ENCODE data around the gene MYL6.

Gene MYL6

DNA sequence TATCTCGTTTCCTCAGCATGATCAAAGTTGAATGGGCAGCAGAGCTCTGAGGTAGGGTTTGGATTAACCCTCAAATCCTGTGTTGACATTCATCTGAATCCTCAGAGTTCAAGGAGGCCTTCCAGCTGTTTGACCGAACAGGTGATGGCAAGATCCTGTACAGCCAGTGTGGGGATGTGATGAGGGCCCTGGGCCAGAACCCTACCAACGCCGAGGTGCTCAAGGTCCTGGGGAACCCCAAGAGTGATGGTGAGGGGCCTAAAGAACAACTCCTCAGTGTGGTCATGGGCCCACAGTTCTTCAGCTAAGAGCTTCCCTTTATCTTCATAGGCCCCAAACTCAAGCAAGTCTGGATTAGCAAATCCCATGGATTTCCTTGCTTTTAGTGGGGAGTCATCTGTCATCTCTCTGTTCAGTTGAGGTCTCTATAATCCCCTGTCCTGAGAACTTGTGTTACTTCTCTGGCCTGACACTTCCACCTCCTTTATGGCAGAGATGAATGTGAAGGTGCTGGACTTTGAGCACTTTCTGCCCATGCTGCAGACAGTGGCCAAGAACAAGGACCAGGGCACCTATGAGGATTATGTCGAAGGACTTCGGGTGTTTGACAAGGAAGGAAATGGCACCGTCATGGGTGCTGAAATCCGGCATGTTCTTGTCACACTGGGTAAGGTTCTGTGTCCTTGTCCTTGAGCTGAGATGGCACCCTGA is 1.5 kb downstream of the MYL6 start:
- peak overlapping the region; percentile 87 to 99 for H3K27ac Mint-ChIP-seq
- no peaks in the 10 kb centered on the region for H3K27me3 Mint-ChIP-seq
- ATAC-seq (no peak), DNase-seq (no peak)
- no peaks in the 10 kb centered on the region for H3K9me3 Mint-ChIP-seq
- H3K4me1 Mint-ChIP-seq, result peaks cover 55% of the 10 kb centered on the region
- peak overlapping the region; percentile 87 to 96 for H3K4me3 Mint-ChIP-seq

DNA sequence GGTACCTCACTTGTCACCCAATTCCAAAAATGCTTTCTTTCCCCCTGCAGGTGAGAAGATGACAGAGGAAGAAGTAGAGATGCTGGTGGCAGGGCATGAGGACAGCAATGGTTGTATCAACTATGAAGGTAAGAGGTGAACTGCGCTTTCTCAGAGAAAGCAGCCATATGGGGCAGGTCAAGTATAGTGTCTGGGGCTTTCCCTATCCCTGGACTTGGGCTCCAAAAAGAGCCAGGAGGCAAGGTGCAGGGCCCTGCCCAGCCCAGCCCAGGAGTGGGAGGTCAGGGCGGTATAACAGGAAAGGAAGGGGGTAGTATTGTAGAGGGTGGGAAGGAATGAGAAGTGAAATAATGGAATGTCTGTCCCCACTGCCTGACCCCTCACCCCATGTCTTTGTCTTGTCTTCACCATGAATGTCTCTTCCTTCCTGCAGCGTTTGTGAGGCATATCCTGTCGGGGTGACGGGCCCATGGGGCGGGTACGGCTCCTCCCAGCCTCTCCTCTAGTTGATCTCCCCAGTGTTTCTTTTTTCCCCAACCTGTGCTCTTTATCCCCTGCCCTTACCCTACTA is 2.1 kb downstream of the MYL6 start:
- Mint-ChIP-seq H3K9me3 (no peaks in the 10 kb centered on the region), H3K4me1 (peaks cover 55% of the 10 kb centered on the region), H3K4me3 (peak overlapping the region; percentile 87 to 96), H3K27me3 (no peaks in the 10 kb centered on the region), H3K27ac (peak overlapping the region; percentile 86 to 99)
- peak; percentile 52 for ATAC-seq
- DNase-seq, result peak in 1 of 2 donors; percentile 50

DNA sequence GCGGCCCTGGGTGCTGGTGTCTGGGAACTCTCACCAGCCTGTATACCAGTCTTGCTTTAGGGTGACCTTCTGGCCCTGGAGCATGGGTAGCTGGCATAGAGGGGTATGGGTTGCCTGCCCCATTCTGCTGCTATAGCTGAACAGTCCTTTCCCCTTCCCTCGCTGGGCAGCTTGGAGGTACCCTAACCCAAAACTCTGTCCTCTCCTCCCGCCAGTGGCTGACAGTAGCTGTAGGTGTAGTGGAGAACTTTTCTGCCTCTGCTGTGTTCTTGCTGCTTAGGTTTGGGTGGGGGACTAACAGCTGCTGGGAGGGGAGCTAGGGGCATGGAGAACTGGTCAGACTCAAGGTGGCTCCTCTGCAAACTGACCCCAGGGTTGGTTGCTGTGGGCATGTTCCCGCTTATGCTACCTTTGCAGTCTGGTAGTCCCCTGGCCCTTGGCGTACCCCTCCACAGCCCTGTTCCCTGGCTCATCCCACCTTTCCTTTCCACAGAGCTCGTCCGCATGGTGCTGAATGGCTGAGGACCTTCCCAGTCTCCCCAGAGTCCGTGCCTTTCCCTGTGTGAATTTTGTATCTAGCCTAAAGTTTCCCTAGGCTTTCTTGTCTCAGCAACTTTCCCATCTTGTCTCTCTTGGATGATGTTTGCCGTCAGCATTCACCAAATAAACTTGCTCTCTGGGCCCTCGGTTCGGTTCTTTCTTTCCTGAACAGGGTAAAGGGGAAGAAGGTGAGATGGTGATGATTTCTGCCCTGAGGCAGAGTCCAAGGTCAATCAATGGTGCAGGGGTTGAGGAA is 2.9 kb downstream of the MYL6 start:
- DNase-seq (no peak), ATAC-seq (no peak)
- H3K4me3 Mint-ChIP-seq, result peak overlapping the region; percentile 87 to 96
- no peaks in the 10 kb centered on the region for H3K9me3 Mint-ChIP-seq
- H3K27ac Mint-ChIP-seq, result peak overlapping the region; percentile 77 to 99
- H3K4me1 Mint-ChIP-seq, result peaks cover 50% of the 10 kb centered on the region
- H3K27me3 Mint-ChIP-seq, result no peaks in the 10 kb centered on the region

DNA sequence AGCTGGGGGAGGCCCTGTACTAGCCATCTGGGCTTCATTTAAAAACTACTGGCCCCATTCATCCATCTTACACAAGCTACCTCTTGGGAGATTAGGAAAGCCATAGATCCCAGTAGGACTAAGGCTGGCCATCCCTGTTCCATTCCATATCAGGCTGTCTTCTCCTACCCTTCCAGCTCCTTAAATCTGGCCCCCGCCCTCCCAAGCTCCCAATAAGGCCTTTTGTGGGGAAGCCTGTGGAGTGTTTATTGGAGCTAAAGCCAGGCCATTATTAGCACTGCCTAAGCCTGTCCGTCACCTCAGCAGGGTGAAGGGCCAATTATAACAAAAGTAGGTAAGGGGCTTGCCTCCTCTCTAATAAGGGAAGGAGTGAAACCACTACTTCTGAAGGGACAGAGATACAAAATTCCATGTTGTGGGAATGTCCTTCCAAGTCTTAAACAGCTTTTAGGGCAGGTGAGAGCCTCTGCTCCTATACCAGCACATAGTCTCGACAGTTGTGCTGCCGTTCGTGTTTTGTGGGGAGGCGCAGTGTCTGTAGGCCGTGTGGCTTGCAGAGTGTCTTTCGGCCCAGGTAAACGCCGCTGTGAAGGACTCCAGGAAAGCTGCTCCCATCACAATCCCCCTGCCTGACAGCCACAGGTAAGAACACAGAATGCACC is 3.7 kb downstream of the MYL6 start:
- Mint-ChIP-seq H3K27me3 (no peaks in the 10 kb centered on the region), H3K27ac (peak overlapping the region; percentile 28 to 77), H3K4me3 (peak overlapping the region; percentile 47 to 96), H3K4me1 (peaks cover 50% of the 10 kb centered on the region), H3K9me3 (no peaks in the 10 kb centered on the region)
- no peak for DNase-seq
- ATAC-seq, result no peak

DNA sequence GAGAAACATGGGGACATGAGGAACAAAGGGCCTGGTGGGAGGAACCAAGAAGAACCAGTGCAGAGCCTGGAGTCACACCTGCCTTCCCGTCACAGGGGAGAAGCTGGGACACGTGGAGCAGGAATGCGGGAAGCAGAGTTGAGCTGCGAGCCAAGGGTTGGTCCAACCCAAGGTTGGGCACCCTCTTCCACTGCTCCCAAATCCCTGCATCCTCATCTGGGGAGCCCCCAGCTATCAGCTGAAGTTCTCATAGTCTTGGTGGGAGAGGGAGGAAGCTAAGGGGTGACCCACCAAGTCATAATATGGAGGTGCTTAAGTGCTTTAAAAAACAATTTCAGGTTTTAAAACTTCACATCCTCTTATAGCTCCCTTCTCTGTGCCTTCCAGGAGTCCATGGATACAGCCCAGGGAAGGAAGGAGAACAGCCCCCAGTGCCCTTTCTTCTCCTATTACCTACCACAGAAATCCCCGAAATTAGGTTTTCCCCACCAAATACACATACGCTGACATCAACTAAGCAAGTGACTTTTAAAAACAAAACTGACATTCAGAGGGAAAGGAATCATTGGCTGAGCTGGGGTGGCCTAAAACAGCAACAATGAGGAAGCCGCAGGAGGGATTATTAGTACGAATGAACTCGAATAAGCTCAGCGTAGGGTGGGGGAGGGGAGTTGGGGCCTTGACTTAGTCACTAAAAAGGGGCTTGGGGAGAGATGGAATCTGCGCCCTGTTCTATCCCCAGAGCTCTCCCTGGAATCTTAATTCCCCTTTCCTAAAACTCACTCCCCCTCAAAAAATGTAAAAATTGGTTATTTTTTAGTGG is 4.5 kb downstream of the MYL6 start:
- peaks cover 41% of the 10 kb centered on the region for H3K4me1 Mint-ChIP-seq
- H3K27ac Mint-ChIP-seq, result no peak overlapping the region
- no peaks in the 10 kb centered on the region for H3K9me3 Mint-ChIP-seq
- no peaks in the 10 kb centered on the region for H3K27me3 Mint-ChIP-seq
- ATAC-seq, result no peak
- no peak for DNase-seq
- no peak overlapping the region for H3K4me3 Mint-ChIP-seq

DNA sequence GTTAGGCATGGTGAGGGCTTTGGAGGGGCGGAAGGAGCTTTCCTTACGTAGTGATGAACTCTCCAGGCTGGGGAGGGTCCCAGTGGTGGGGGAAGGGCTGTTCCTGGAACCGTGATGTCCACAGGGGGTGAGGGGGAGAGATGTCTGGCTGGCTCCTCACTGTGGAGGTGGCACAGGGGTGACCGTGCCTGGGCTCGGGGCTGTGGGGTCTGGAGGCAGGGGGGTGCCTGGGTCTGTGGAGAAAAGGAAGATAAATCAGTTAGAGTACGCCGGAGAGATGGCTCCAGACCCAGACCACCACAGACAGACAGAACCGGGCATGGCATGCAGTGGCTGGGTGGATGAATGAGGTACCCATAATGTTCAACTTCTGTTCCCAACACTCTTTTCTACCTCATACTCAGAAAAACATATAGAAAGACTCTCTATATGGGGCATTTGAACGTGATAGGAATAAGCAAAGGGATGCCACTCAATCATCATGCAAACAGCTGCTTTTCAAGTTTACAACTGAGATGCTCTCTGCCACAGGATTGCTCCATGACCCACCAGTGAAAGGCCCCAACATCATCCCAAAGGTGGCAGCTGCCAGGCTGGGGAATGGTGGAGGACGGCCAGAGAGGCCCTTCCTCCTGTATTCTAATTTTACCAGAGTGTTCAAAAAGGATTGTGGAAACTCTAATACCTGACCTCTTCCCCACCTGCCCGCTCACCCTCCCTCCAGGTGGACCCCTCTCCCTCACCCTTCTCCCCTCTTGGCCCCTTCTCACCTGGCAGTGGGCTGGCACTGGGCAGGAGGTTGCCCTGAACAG is 5.6 kb downstream of the MYL6 start:
- no peak overlapping the region for H3K4me3 Mint-ChIP-seq
- DNase-seq (no peak), ATAC-seq (no peak)
- no peaks in the 10 kb centered on the region for H3K27me3 Mint-ChIP-seq
- no peaks in the 10 kb centered on the region for H3K9me3 Mint-ChIP-seq
- peaks cover 41% of the 10 kb centered on the region for H3K4me1 Mint-ChIP-seq
- no peak overlapping the region for H3K27ac Mint-ChIP-seq

DNA sequence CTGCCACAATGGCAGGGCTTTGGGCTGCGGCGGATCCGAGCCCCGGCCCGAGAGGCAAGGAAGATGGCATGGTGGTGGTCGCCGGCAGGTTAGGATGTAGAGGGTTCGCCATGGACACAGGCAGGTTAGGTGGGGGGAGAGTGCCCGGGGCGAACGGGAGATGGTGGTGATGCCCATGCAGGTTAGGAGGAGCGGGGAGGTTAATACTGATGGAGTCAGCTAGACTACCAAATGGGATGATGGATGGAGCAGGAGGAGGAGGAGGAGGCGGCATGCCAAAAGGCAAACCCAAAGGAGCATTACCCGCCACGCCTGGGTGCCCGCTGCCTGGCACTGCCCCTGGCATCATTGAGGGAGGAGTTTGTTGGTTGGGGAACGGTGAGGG is 6.2 kb downstream of the MYL6 start:
- Mint-ChIP-seq H3K27me3 (no peaks in the 10 kb centered on the region), H3K4me3 (no peak overlapping the region), H3K9me3 (no peaks in the 10 kb centered on the region), H3K4me1 (peaks cover 36% of the 10 kb centered on the region), H3K27ac (peak overlapping the region in 1 of 2 donors; percentile 36)
- ATAC-seq, result no peak
- DNase-seq, result no peak

DNA sequence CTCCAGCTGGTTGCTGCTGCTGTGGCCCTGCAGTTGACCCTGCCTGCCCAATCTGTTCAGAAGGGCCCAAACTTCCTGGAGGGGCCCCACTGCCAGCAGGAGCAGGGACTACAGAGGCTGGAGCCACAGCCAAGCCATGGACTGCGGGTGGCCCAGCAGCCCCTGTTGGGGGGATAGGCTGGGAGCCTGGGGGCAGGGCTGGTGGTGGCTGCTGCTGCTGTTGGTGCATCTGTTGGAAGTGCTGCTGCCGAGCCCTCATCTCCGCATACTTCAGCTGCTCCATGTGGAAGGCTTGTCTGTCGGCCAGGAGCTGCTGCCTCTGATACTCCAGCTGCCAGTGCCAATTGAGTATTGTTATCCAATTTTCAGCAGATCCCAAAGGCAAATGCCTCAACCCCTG is 7.2 kb downstream of the MYL6 start:
- H3K27ac Mint-ChIP-seq, result no peak overlapping the region
- peaks cover 26% of the 10 kb centered on the region for H3K4me1 Mint-ChIP-seq
- DNase-seq (no peak), ATAC-seq (no peak)
- no peak overlapping the region for H3K4me3 Mint-ChIP-seq
- H3K9me3 Mint-ChIP-seq, result no peaks in the 10 kb centered on the region
- H3K27me3 Mint-ChIP-seq, result no peaks in the 10 kb centered on the region

DNA sequence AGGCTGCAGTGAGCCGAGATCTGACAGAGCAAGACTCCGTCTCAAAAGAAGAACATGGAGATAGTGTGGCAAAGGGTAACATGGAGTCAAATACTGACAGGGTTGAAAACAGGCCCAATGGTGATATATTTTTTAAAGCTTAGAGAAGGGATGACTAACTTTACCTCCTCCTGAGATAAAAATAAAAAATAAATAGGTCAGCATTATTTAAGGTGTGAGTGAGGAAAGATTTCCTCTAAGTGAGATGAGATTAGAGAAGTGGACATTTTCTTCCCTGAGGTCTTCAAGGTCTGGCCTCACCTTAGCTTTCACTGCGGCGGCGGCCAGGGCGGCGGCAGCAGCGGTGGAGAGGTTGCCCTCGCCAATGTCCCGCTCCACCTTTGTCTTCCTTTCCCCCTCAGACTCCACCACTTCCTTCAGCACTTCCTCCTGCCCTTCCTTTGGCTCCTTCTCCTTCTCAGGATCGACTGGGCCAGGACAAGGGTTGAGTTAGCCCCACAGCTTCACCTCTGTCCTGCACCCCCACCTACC is 11.1 kb downstream of the MYL6 start:
- ATAC-seq, result no peak
- no peaks in the 10 kb centered on the region for H3K4me1 Mint-ChIP-seq
- H3K4me3 Mint-ChIP-seq, result no peak overlapping the region
- H3K9me3 Mint-ChIP-seq, result no peaks in the 10 kb centered on the region
- DNase-seq, result no peak
- H3K27me3 Mint-ChIP-seq, result no peaks in the 10 kb centered on the region
- peak overlapping the region in 1 of 2 donors; percentile 75 for H3K27ac Mint-ChIP-seq

DNA sequence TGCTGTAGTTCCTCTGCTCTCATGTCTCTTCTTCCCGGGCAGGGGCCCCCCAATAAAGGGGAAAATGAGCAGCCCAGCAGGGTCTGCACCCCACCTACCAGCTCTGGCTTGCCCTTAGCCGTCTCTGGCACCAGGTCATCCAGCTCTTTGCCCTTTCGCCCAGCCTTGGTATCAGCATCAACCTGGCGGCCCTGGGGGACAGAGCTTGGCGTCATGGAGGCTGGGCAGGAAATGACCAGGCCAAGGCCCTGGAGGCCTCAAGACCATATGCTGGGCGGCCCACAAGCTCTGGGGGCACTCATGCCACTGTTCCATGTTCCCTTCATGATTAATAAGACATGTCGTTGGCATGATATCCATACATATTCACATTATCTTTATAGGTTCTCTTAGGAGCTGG is 14.7 kb downstream of the MYL6 start:
- DNase-seq, result no peak
- ATAC-seq, result no peak
- H3K27ac Mint-ChIP-seq, result no peak overlapping the region
- no peaks in the 10 kb centered on the region for H3K9me3 Mint-ChIP-seq
- H3K4me3 Mint-ChIP-seq, result no peak overlapping the region
- H3K4me1 Mint-ChIP-seq, result no peaks in the 10 kb centered on the region
- H3K27me3 Mint-ChIP-seq, result no peaks in the 10 kb centered on the region

DNA sequence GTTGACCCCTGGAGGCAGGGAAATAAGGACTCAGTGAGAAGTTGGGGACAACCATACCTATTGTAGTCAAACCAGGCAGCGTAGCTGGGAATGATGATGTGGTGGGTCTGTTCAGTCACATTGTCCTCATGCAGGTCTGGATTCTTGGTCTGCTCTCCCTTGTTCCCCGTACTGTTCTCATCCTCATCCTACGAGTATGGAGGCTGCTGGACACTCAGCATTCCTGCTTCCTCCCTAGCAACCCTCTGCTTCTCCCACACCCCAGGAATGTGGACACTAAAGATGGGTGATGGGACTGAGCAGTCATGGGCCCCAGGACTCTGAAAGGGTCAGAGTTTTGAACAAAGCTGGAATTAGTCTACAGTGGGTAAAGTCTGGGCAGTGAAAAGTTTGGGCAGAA is 20.2 kb downstream of the MYL6 start:
- Mint-ChIP-seq H3K4me1 (no peaks in the 10 kb centered on the region), H3K27me3 (no peaks in the 10 kb centered on the region), H3K27ac (peak overlapping the region in 1 of 2 donors; percentile 54), H3K4me3 (no peak overlapping the region), H3K9me3 (no peaks in the 10 kb centered on the region)
- ATAC-seq (no peak), DNase-seq (no peak)

DNA sequence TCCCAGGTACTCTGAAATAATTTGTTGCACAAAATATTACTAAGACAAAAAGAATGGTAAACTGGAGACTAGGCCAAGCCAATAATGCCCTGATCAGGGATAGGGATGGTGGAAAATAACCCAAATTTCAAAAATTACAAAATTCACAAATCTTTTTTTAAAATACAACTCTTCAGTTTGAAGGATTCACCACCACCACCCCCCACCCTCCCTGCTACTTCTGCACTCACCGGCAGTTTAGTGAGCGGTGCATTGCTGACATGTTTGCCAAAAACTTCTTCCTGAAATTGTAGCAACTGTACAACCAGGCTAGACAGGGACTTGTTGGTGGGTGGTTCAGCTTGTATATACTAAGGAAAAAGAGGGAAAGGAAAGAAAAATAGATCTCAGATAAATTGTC is 28.8 kb downstream of the MYL6 start:
- no peaks in the 10 kb centered on the region for H3K9me3 Mint-ChIP-seq
- H3K4me3 Mint-ChIP-seq, result peak overlapping the region; percentile 96 to 97
- H3K27me3 Mint-ChIP-seq, result no peaks in the 10 kb centered on the region
- H3K4me1 Mint-ChIP-seq, result peaks cover 40% of the 10 kb centered on the region
- H3K27ac Mint-ChIP-seq, result peak overlapping the region in 1 of 2 donors; percentile 74
- DNase-seq (no peak), ATAC-seq (no peak)

DNA sequence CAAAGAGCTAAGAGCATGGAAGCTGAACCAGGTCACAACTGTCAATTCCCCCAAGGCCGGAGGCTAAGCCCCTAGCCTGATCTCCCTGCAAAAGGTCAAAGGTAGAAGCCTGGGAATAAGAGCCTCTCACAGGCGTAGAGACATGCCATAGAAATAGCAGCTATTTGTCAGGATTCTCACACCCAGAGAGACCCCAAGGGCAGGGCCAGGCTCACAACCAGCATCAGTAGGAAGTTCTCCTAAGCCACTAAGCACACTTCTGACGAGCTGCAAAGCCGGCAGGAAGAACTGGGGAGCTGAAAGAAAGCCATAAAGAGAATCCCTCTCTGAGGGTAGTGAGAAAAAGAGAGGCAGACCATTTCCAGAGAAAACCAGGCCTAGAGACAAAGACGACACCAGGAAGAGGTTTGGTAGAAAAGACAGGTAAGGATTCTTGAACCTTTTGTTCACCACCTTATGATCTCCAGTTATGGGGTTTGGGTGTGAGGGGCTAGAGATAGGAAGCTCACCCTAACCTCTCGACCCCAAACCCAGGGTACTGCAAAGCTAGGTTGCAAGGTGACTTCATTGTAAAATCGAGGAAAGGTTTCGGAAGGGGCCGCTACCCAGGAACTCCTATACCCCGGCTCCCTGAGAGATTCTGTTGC is 30.1 kb downstream of the MYL6 start:
- H3K27ac Mint-ChIP-seq, result peak overlapping the region; percentile 91 to 95
- peaks cover 48% of the 10 kb centered on the region for H3K4me1 Mint-ChIP-seq

DNA sequence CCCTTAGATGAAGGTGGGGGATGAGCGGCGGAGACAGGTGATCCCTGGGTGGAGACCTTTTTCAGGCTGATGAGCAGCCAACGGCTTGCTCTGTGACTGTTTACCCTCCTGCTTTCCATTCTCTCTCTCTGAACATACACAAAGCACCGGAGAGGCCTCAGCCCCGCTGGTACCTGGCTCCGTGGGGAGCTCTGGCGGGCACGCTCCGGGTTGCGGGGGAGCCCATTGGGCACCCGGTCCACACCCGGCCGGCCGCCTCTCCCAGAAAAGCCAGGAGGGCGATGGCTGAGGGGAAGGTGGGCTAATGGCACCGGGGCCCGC is 30.6 kb downstream of the MYL6 start:
- H3K9me3 Mint-ChIP-seq, result peaks cover 0 to 5% of the 10 kb centered on the region in 2 donors
- H3K27ac Mint-ChIP-seq, result peak overlapping the region; percentile 91 to 95
- H3K27me3 Mint-ChIP-seq, result no peaks in the 10 kb centered on the region
- peak overlapping the region; percentile 96 to 97 for H3K4me3 Mint-ChIP-seq
- H3K4me1 Mint-ChIP-seq, result peaks cover 51% of the 10 kb centered on the region
- peak; percentile 10 for ATAC-seq
- DNase-seq, result peak in 1 of 2 donors; percentile 32

More for the DNA sequence above, 30.1 kb downstream of the MYL6 start:
- ATAC-seq, result no peak
- Mint-ChIP-seq H3K9me3 (peaks cover 0 to 3% of the 10 kb centered on the region in 2 donors), H3K27me3 (no peaks in the 10 kb centered on the region), H3K4me3 (peak overlapping the region; percentile 96 to 97)
- DNase-seq, result no peak
